ENCODE data around the gene NAV1.

NAV1 gene

DNA sequence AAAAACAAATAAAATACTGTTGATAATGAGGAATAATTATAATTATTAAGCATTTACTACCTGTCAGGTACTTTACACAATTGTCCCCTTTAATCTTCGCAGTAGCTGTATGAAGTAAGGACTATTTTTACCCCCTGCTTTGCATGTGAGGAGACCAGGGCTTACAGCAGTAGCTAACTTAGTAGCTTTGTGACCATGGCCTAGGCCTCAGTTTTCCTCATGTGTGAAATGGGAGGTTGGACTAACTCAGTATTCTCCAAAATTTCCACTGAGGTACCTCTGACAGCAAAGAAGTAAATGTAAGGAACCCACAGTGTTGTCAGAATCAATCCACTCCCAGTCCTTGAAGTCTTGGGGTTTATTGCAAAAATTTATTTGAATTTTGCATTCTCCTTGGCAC lies 28.2 kb upstream of the NAV1 start:
- Histone ChIP-seq H3K4me1 (ENCODE audit: control insufficient read depth in 1 of 2, insufficient read depth in 1 of 2, low read depth in 1 of 2, low read length in 1 of 2) (peaks cover 50 to 68% of the 10 kb centered on the region in 2 experiments), H3K27ac (no peak overlapping the region), H3K27me3 (no peaks in the 10 kb centered on the region), H3K36me3 (no peaks in the 10 kb centered on the region), H3K9me3 (no peaks in the 10 kb centered on the region), H3K4me3 (ENCODE audit: low read depth in 1 of 2, low read length in 1 of 2) (no peak overlapping the region)
- TF ChIP-seq, protein P1, sequence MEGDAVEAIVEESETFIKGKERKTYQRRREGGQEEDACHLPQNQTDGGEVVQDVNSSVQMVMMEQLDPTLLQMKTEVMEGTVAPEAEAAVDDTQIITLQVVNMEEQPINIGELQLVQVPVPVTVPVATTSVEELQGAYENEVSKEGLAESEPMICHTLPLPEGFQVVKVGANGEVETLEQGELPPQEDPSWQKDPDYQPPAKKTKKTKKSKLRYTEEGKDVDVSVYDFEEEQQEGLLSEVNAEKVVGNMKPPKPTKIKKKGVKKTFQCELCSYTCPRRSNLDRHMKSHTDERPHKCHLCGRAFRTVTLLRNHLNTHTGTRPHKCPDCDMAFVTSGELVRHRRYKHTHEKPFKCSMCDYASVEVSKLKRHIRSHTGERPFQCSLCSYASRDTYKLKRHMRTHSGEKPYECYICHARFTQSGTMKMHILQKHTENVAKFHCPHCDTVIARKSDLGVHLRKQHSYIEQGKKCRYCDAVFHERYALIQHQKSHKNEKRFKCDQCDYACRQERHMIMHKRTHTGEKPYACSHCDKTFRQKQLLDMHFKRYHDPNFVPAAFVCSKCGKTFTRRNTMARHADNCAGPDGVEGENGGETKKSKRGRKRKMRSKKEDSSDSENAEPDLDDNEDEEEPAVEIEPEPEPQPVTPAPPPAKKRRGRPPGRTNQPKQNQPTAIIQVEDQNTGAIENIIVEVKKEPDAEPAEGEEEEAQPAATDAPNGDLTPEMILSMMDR (IDR thresholded peaks at IDR 0.05) = no peak

DNA sequence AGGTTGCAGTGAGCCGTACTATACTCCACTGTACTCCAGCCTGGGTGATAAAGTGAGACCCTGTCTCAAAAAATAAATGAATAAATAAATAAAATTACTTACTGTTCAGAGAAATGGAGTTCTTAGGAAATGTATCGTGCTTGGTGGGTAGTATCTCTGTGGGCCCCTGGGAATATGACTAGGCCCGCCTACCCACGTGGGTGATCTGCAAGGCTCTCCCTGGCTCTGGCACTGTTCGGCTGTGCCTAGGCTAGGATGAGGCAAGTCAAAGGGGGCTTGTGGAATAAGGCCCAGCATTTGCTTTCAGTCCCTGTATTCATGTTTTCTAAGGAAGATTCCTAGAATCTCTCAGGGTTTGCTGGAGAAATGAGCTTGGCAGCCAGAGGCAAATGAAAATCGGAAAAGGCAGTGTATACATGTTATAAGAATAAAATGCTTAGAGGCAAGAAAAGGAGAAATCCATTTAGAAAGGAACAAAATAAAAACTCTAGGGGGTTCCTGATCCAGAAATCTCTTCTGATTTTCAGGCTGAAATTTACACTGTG lies 27.5 kb upstream of the NAV1 start:
- TF ChIP-seq, protein P1 (IDR thresholded peaks at IDR 0.05) = no peak
- Histone ChIP-seq H3K36me3 (no peaks in the 10 kb centered on the region), H3K27ac (peak overlapping the region; percentile 77), H3K27me3 (no peaks in the 10 kb centered on the region), H3K9me3 (no peaks in the 10 kb centered on the region), H3K4me1 (ENCODE audit: control insufficient read depth in 1 of 2, insufficient read depth in 1 of 2, low read depth in 1 of 2, low read length in 1 of 2) (peaks cover 50 to 68% of the 10 kb centered on the region in 2 experiments), H3K4me3 (ENCODE audit: low read depth in 1 of 2, low read length in 1 of 2) (peak overlapping the region in 1 of 2 experiments; percentile 20)

DNA sequence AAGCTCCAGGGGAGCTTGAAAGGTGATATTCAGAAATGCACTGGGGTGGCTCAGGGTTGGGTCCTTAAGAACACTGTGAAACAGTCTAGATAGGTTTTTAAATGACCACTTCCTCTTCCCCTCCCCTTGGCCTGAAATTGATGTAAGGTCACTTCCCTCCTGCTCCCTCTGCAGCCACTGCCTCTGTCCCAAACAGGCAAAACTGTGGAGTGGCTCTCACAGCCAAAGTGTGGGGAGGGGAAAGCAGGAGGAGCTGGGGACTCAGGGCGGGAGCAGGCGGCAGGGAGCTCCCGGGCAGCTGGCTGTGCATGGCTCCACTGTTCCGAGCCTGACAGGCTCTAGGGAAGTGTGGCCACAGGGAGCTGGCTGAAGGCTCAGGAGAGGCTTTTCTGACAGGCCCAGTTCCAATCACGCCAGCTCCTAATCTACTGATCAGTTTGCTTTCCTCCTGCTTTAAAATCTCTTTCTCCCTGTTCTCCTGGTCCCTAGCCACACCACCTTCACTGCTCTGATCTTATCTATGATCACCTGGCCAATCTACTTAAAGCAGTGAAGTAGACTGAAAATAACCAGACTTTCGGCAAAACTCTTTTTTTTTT lies 26.9 kb upstream of the NAV1 start:
- peak overlapping the region; percentile 77 for H3K27ac ChIP-seq
- TF ChIP-seq, protein P1 (IDR thresholded peaks at IDR 0.05) = peak; percentile 31
- peak overlapping the region in 1 of 2 experiments; percentile 20 for H3K4me3 ChIP-seq (ENCODE audit: low read depth in 1 of 2, low read length in 1 of 2)

DNA sequence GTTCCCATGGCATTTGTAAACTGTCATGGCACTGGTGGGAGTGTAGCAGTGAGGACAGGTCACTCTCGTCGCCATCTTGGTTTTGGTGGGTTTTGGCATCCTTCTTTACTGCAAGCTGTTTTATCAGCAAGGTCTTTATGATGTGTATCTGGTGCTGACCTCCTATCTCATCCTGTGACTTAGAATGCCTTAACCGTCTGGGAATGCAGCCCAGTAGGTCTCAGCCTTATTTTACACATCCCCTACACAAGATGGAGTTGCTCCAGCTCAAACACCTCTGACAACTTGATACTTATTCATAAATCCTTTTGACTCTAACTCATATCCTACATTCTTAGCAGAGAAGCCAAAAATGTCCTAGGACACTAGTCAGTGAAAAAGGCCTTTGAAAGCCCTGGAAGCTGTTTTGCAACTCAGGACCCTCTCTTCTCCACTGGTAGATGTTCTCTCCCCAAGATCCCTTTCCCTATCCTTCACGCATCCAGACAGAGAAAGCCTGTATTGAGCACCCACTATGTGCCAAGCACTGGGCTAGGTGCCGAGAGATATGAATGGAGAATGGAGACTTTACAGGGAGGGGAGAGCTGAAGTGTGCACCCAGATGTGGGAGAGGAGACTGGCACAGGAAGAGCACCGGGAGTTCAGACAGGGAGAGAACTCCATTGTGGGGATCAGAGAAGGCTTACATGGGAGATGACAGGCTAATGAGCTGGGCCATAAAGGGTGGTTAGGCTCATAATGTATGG lies 25.3 kb upstream of the NAV1 start:
- Histone ChIP-seq H3K27ac (no peak overlapping the region), H3K4me3 (ENCODE audit: low read depth in 1 of 2, low read length in 1 of 2) (no peak overlapping the region), H3K27me3 (no peaks in the 10 kb centered on the region), H3K9me3 (no peaks in the 10 kb centered on the region), H3K36me3 (no peaks in the 10 kb centered on the region), H3K4me1 (ENCODE audit: control insufficient read depth in 1 of 2, insufficient read depth in 1 of 2, low read depth in 1 of 2, low read length in 1 of 2) (peaks cover 42 to 59% of the 10 kb centered on the region in 2 experiments)
- TF ChIP-seq, protein P1 (IDR thresholded peaks at IDR 0.05) = no peak

More for the DNA sequence above, 26.9 kb upstream of the NAV1 start:
- Histone ChIP-seq H3K9me3 (no peaks in the 10 kb centered on the region), H3K27me3 (no peaks in the 10 kb centered on the region), H3K4me1 (ENCODE audit: control insufficient read depth in 1 of 2, insufficient read depth in 1 of 2, low read depth in 1 of 2, low read length in 1 of 2) (peaks cover 49 to 68% of the 10 kb centered on the region in 2 experiments), H3K36me3 (no peaks in the 10 kb centered on the region)

DNA sequence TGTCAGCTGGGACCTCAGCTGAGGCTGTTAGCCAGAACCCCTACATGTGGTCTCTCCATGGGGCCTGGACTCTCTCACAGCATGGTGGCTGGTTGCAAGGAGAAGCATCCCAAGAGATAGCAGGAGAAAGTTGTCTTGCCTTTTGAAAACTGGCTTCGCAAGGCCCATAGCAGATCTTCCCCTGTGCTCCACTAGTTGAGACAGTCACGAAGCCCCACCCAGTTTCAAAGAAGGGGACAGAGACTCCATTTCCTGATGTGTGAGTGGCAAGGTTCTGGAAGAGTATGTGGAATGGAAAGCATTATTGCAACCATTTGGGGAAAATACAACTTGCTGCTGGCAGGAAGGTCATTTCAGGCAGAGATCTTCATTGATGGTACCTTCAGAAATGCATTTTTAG lies 24.5 kb upstream of the NAV1 start:
- TF ChIP-seq, protein P1 (IDR thresholded peaks at IDR 0.05) = no peak
- Histone ChIP-seq H3K9me3 (no peaks in the 10 kb centered on the region), H3K36me3 (no peaks in the 10 kb centered on the region), H3K4me3 (ENCODE audit: low read depth in 1 of 2, low read length in 1 of 2) (no peak overlapping the region), H3K4me1 (ENCODE audit: control insufficient read depth in 1 of 2, insufficient read depth in 1 of 2, low read depth in 1 of 2, low read length in 1 of 2) (peaks cover 37 to 54% of the 10 kb centered on the region in 2 experiments), H3K27ac (no peak overlapping the region), H3K27me3 (no peaks in the 10 kb centered on the region)
